SK-N-SH (cell line): ENCODE measurements around the gene PANX2.

ENCODE experiments used
- CTCF ChIP-seq: fragments of 200-600 bp; sonication (generic); IDR thresholded peaks from 2 replicates; pipeline ENCODE4 v1.6.1; 2017; ENCODE audit warnings: antibody characterized with exemption, mild to moderate bottlenecking, moderate library complexity
- EP300 ChIP-seq, 2 experiments: IDR thresholded peaks; 2 replicates each; pipeline versions ENCODE4 v1.4.0 to v1.6.1; 2012; ENCODE audit warnings: borderline replicate concordance in 1 of 2, low read depth in 1 of 2, low read length in 1 of 2

GRCh38 chr22:50199829-50200460 is 29.4 kb downstream of the PANX2 start:
- TF ChIP-seq CTCF (no peak), EP300 (IDR thresholded peaks at IDR 0.05; ENCODE audit: borderline replicate concordance in 1 of 2, low read depth in 1 of 2, low read length in 1 of 2) (no peak)
